GM12801 (cell line): ENCODE data around the gene ACBD6.

ENCODE experiments used
- CTCF ChIP-seq: IDR thresholded peaks from one replicate; pipeline ENCODE4 v1.5.1; 2011; ENCODE audit warnings: control low read depth; ENCODE audit not compliant: insufficient read length; ENCODE audit errors: extremely low read depth

ACBD6 gene

GRCh38 chr1:180264595-180264994 lies 237.8 kb downstream of the ACBD6 start:
- TF ChIP-seq CTCF: no peak

- no peak for TF ChIP-seq CTCF
Observed at GRCh38 chr1:180262628-180263488, 239.5 kb downstream of the ACBD6 start.

- no peak for TF ChIP-seq CTCF
Observed at GRCh38 chr1:180261524-180262155, 240.7 kb downstream of the ACBD6 start.

- no peak for TF ChIP-seq CTCF
Observed at GRCh38 chr1:180261030-180261429, 241.3 kb downstream of the ACBD6 start.

GRCh38 chr1:180260541-180260940 lies 241.8 kb downstream of the ACBD6 start:
- TF ChIP-seq CTCF: no peak

GRCh38 chr1:180259431-180260338 lies 242.7 kb downstream of the ACBD6 start:
- TF ChIP-seq CTCF: no peak

- TF ChIP-seq CTCF: no peak
Observed at GRCh38 chr1:180258935-180259334, 243.4 kb downstream of the ACBD6 start.
